ENCODE results near the gene CLPX.

GRCh38 chr15:65215496-65215895, 30.4 kb upstream of the CLPX start:
- TF ChIP-seq CTCF (IDR thresholded peaks at IDR 0.05): no peak
- TF ChIP-seq POLR2A (IDR thresholded peaks at IDR 0.05): no peak

Measured in right lobe of liver (tissue), 4 donors.